ENCODE data around the gene DHRS12.
A peak's percentile ranks its signal among the peaks of the same experiment; 100 is the strongest.

The DHRS12 gene

GRCh38 chr13:51780099-51780498 is 23.9 kb downstream of the DHRS12 start:
- DNase-seq = no peak

- DNase-seq = no peak
Measured at GRCh38 chr13:51778392-51778791, 25.6 kb downstream of the DHRS12 start.

GRCh38 chr13:51777921-51778320 is 26.0 kb downstream of the DHRS12 start:
- no peak for DNase-seq

- no peak for DNase-seq
Measured at GRCh38 chr13:51776179-51776578, 27.8 kb downstream of the DHRS12 start.

- DNase-seq = no peak
Measured at GRCh38 chr13:51773515-51773914, 30.4 kb downstream of the DHRS12 start.

- DNase-seq = no peak
Measured at GRCh38 chr13:51772781-51773180, 31.2 kb downstream of the DHRS12 start.

GRCh38 chr13:51772105-51772455 is 31.9 kb downstream of the DHRS12 start:
- no peak for DNase-seq

- DNase-seq = no peak
Measured at GRCh38 chr13:51771418-51772104, 32.4 kb downstream of the DHRS12 start.

- DNase-seq = no peak
Measured at GRCh38 chr13:51770681-51771417, 33.1 kb downstream of the DHRS12 start.

- no peak for DNase-seq
Measured at GRCh38 chr13:51770160-51770559, 33.8 kb downstream of the DHRS12 start.

GRCh38 chr13:51769455-51770127 is 34.4 kb downstream of the DHRS12 start:
- DNase-seq = no peak

GRCh38 chr13:51768976-51769375 is 35.0 kb downstream of the DHRS12 start:
- no peak for DNase-seq

- no peak for DNase-seq
Measured at GRCh38 chr13:51768378-51768921, 35.5 kb downstream of the DHRS12 start.

- DNase-seq = no peak
Measured at GRCh38 chr13:51767100-51767499, 36.9 kb downstream of the DHRS12 start.

- DNase-seq = no peak
Measured at GRCh38 chr13:51765142-51765515, 38.8 kb downstream of the DHRS12 start.

- DNase-seq = peak; percentile 30 to 52 (median 39)
Measured at GRCh38 chr13:51764184-51765141, 39.5 kb downstream of the DHRS12 start.

GRCh38 chr13:51763486-51763885 is 40.5 kb downstream of the DHRS12 start:
- no peak for DNase-seq

- no peak for DNase-seq
Measured at GRCh38 chr13:51761643-51762350, 42.2 kb downstream of the DHRS12 start.

- DNase-seq = no peak
Measured at GRCh38 chr13:51760592-51760991, 43.4 kb downstream of the DHRS12 start.

- no peak for DNase-seq
Measured at GRCh38 chr13:51759240-51759639, 44.7 kb downstream of the DHRS12 start.

GRCh38 chr13:51758691-51759090 is 45.3 kb downstream of the DHRS12 start:
- DNase-seq = no peak

- DNase-seq = no peak
Measured at GRCh38 chr13:51756651-51757050, 47.3 kb downstream of the DHRS12 start.

Measured in T-helper 1 cell (primary cell).